C1 segment of cervical spinal cord (tissue), 14 donors: ENCODE measurements around the gene ABCC12.
"Not testable (repeated sequence)": the region's sequence is repeated elsewhere in the genome, so short reads cannot be mapped to it uniquely, and the experiment has no call there.

Experiments
- DNase-seq, 14 donors: peaks; one replicate each; lab custom pipeline; 2025; lab: John Stamatoyannopoulos, UW

ABCC12 gene

GRCh38 chr16:48155926-48156789 is at the start of gene ABCC12:
Gene ABCC12, minus strand, starts transcription at chr16:48155993. Its CDS starts 9,569 bp downstream, at chr16:48146424.
- no peak for DNase-seq

- DNase-seq = no peak
Measured at GRCh38 chr16:48204825-48205151, 49.0 kb upstream of the ABCC12 start.

- no peak for DNase-seq
Measured at GRCh38 chr16:48203974-48204824, 48.4 kb upstream of the ABCC12 start.

- DNase-seq = no peak
Measured at GRCh38 chr16:48201515-48202201, 45.9 kb upstream of the ABCC12 start.

- DNase-seq = no peak
Measured at GRCh38 chr16:48197294-48197693, 41.5 kb upstream of the ABCC12 start.

- DNase-seq = no peak
Measured at GRCh38 chr16:48194828-48195556, 39.2 kb upstream of the ABCC12 start.

GRCh38 chr16:48193846-48194245 is 38.1 kb upstream of the ABCC12 start:
- DNase-seq = no peak

GRCh38 chr16:48188449-48189102 is 32.8 kb upstream of the ABCC12 start:
- no peak for DNase-seq

- DNase-seq = no peak
Measured at GRCh38 chr16:48187779-48188178, 32.0 kb upstream of the ABCC12 start.

- no peak for DNase-seq
Measured at GRCh38 chr16:48184681-48185080, 28.9 kb upstream of the ABCC12 start.

GRCh38 chr16:48182979-48183537 is 27.3 kb upstream of the ABCC12 start:
- DNase-seq = no peak

GRCh38 chr16:48181746-48182520 is 26.1 kb upstream of the ABCC12 start:
- not testable (repeated sequence) for DNase-seq

GRCh38 chr16:48180868-48181480 is 25.2 kb upstream of the ABCC12 start:
- DNase-seq = no peak

- no peak for DNase-seq
Measured at GRCh38 chr16:48176635-48177408, 21.0 kb upstream of the ABCC12 start.

GRCh38 chr16:48173889-48174288 is 18.1 kb upstream of the ABCC12 start:
- DNase-seq = no peak

- no peak for DNase-seq
Measured at GRCh38 chr16:48172682-48173081, 16.9 kb upstream of the ABCC12 start.

- DNase-seq = no peak
Measured at GRCh38 chr16:48169896-48170295, 14.1 kb upstream of the ABCC12 start.

- DNase-seq = no peak
Measured at GRCh38 chr16:48168075-48168474, 12.3 kb upstream of the ABCC12 start.

- DNase-seq = not testable (repeated sequence)
Measured at GRCh38 chr16:48166617-48167016, 10.8 kb upstream of the ABCC12 start.
